PC-3 (cell line): Measurements from ENCODE around the gene SPACDR. TPM values are rescaled to one million over a fixed set of nuclear protein-coding genes. Genes with fewer than 3 reads are reported as not detected.
A peak's percentile ranks its signal among the peaks of the same experiment; 100 is the strongest.

ENCODE experiments used
- ATAC-seq: fragments of 200-7000 bp; cut with Tn5 transposase; 2 replicates; pipeline ENCODE4 v1.9.1; 2020; ENCODE audit warnings: mild to moderate bottlenecking, moderate library complexity
- BruUV-seq: library from RNA; stranded (reverse); fragments of 400-500 nt; replicated peaks from 2 replicates; lab custom pipeline; 2021; lab: Mats Ljungman, UMichigan
- CTCF ChIA-PET: fragments of 300-600 bp; sonication (Branson Sonifier 250); formaldehyde crosslinking; loops from one replicate; lab custom pipeline; 2022; ENCODE audit warnings: antibody characterized with exemption; lab: Charles Lee
- POLR2A ChIA-PET: fragments of 300-600 bp; sonication (Branson Sonifier 250); formaldehyde crosslinking; loops from one replicate; lab custom pipeline; 2022; ENCODE audit warnings: antibody characterized with exemption; ENCODE audit not compliant: unreplicated experiment; lab: Charles Lee
- DNase-seq: peaks from one replicate; pipeline ENCODE4 v3.0.0-alpha.2; 2015
- H2AFZ ChIP-seq: fragments of 300-600 bp; sonication (generic); 2 replicates; pipeline ENCODE4 v1.6.0; 2016; ENCODE audit warnings: antibody characterized with exemption, low read length
- H3F3A ChIP-seq: fragments of 300-600 bp; sonication (generic); one replicate; pipeline ENCODE4 v1.6.0; 2017; ENCODE audit warnings: antibody characterized with exemption, low read length, control low read depth, mild to moderate bottlenecking; ENCODE audit not compliant: unreplicated experiment
- H3K27ac ChIP-seq: fragments of 300-600 bp; sonication (generic); 2 replicates; pipeline ENCODE4 v1.5.1; 2016; ENCODE audit warnings: mild to moderate bottlenecking, low read length
- H3K27me3 ChIP-seq: fragments of 300-600 bp; sonication (generic); 2 replicates; pipeline ENCODE4 v1.6.1; 2016; ENCODE audit warnings: low read length, mixed read lengths
- H3K36me3 ChIP-seq: fragments of 300-600 bp; sonication (generic); 2 replicates; pipeline ENCODE4 v1.6.1; 2016; ENCODE audit warnings: low read depth, mixed run types, low read length, mixed read lengths
- H3K4me1 ChIP-seq: fragments of 300-600 bp; sonication (generic); 2 replicates; pipeline ENCODE4 v1.5.1; 2016; ENCODE audit warnings: low read length; ENCODE audit not compliant: insufficient read depth
- H3K4me2 ChIP-seq: fragments of 300-600 bp; sonication (generic); 2 replicates; pipeline ENCODE4 v1.6.0; 2016; ENCODE audit warnings: low read length
- H3K4me3 ChIP-seq: fragments of 300-600 bp; sonication (generic); 2 replicates; pipeline ENCODE4 v1.5.1; 2016; ENCODE audit warnings: mild to moderate bottlenecking, low read length, mixed read lengths
- H3K79me2 ChIP-seq: fragments of 300-600 bp; sonication (generic); 2 replicates; pipeline ENCODE4 v1.6.1; 2017; ENCODE audit warnings: low read length, mixed read lengths
- H3K9ac ChIP-seq: fragments of 300-600 bp; sonication (generic); 2 replicates; pipeline ENCODE4 v1.6.0; 2016; ENCODE audit warnings: mild to moderate bottlenecking, low read length
- H3K9me2 ChIP-seq: fragments of 300-600 bp; sonication (generic); replicated peaks from 2 replicates; pipeline ENCODE4 v1.6.1; 2016; ENCODE audit warnings: mixed run types, low read length, mixed read lengths
- H3K9me3 ChIP-seq: fragments of 300-600 bp; sonication (generic); 2 replicates; pipeline ENCODE4 v1.6.1; 2016; ENCODE audit warnings: low read length, mixed read lengths
- H4K20me1 ChIP-seq: fragments of 300-600 bp; sonication (generic); 2 replicates; pipeline ENCODE4 v1.6.1; 2016; ENCODE audit warnings: low read length, mixed read lengths
- CTCF ChIP-seq: fragments of 300-600 bp; sonication (generic); conservative IDR thresholded peaks from 2 replicates; pipeline ENCODE4 v1.5.1; 2017; ENCODE audit warnings: antibody characterized with exemption, low read depth, mild to moderate bottlenecking, low read length
- EZH2 ChIP-seq: fragments of 300-600 bp; sonication (generic); IDR thresholded peaks from one replicate; pipeline ENCODE4 v1.6.1; 2017; ENCODE audit warnings: antibody characterized with exemption, mild to moderate bottlenecking, low read length; ENCODE audit not compliant: unreplicated experiment
- EZH2phosphoT487 ChIP-seq: fragments of 300-600 bp; sonication (generic); IDR thresholded peaks from 2 replicates; pipeline ENCODE4 v1.6.1; 2018; ENCODE audit warnings: mild to moderate bottlenecking, antibody characterized with exemption, low read length, borderline replicate concordance
- intact Hi-C: fragments of 100-400 bp; cut with micrococcal nuclease; formaldehyde crosslinking; loops from 2 replicates; pipeline ENCODE4 v1.9.0; 2023
- total RNA-seq: library from RNA; depleted of rRNA; stranded (reverse); fragments of >200 nt; gene quantifications from 2 replicates; pipeline ENCODE4 v1.2.3, GENCODE V29; 2014

The SPACDR gene
- total RNA-seq, 1 experiment from 2014 or later: 0.11 TPM

- peaks cover 34% of the 10 kb centered on the region for H3K4me1 ChIP-seq
- H3F3A ChIP-seq: peaks cover 9% of the 10 kb centered on the region
- no peak for ATAC-seq
- H3K4me2 ChIP-seq: peak overlapping the region; percentile 97
- H3K79me2 ChIP-seq: peaks cover 64% of the 10 kb centered on the region
- no peak for TF ChIP-seq EZH2phosphoT487
- TF ChIP-seq CTCF: no peak
- no peak for TF ChIP-seq EZH2
- intact Hi-C loops: no loop called here
- no peak overlapping the region for H3K27ac ChIP-seq
- H3K9me3 ChIP-seq: no peaks in the 10 kb centered on the region
- peaks cover 22% of the 10 kb centered on the region for H3K36me3 ChIP-seq
- H3K9ac ChIP-seq: peak overlapping the region; percentile 86
- H3K27me3 ChIP-seq: no peaks in the 10 kb centered on the region
- CTCF ChIA-PET: no interaction called here
- no peaks in the 10 kb centered on the region for H4K20me1 ChIP-seq
- no peak for DNase-seq
- H2AFZ ChIP-seq: no peak overlapping the region
- POLR2A ChIA-PET: interaction anchor here (0.5 kb wide), 1 partner anchor 1882 kb away, joined by 3 read pairs; no protein-coding TSS in a partner anchor
- no peaks in the 10 kb centered on the region for H3K9me2 ChIP-seq
- peak overlapping the region; percentile 97 for H3K4me3 ChIP-seq
- no TSS peak for BruUV-seq
Measured at GRCh38 chr7:100434297-100435144, 29.5 kb downstream of the SPACDR start.

GRCh38 chr7:100433592-100434296, 30.3 kb downstream of the SPACDR start:
- no peak overlapping the region for H3K9ac ChIP-seq
- no peaks in the 10 kb centered on the region for H4K20me1 ChIP-seq
- H3K4me1 ChIP-seq: peaks cover 34% of the 10 kb centered on the region
- intact Hi-C loops: no loop called here
- peak overlapping the region; percentile 97; the same call in 1 of the 2 replicates for H3K4me2 ChIP-seq
- no peaks in the 10 kb centered on the region for H3K9me3 ChIP-seq
- H3F3A ChIP-seq: peaks cover 9% of the 10 kb centered on the region
- DNase-seq (no peak), ATAC-seq (no peak)
- H3K4me3 ChIP-seq: no peak overlapping the region
- TF ChIP-seq CTCF (no peak), EZH2phosphoT487 (no peak), EZH2 (no peak)
- BruUV-seq: no TSS peak
- no peak overlapping the region for H2AFZ ChIP-seq
- ChIA-PET POLR2A (interaction anchor here (0.6 kb wide), 1 partner anchor 151 kb away, joined by 3 read pairs; no protein-coding TSS in a partner anchor), CTCF (no interaction called here)
- H3K79me2 ChIP-seq: peaks cover 67% of the 10 kb centered on the region
- no peaks in the 10 kb centered on the region for H3K9me2 ChIP-seq
- peaks cover 22% of the 10 kb centered on the region for H3K36me3 ChIP-seq
- no peaks in the 10 kb centered on the region for H3K27me3 ChIP-seq
- H3K27ac ChIP-seq: no peak overlapping the region
